ENCODE measurements around the gene TPP1. TPM values are rescaled to one million over a fixed set of nuclear protein-coding genes. Genes with fewer than 3 reads are reported as not detected.
A peak's percentile ranks its signal among the peaks of the same experiment; 100 is the strongest.

TPP1 gene
- total RNA-seq, 2 experiments from 2014 or later, result 90.1 to 105 TPM

DNA sequence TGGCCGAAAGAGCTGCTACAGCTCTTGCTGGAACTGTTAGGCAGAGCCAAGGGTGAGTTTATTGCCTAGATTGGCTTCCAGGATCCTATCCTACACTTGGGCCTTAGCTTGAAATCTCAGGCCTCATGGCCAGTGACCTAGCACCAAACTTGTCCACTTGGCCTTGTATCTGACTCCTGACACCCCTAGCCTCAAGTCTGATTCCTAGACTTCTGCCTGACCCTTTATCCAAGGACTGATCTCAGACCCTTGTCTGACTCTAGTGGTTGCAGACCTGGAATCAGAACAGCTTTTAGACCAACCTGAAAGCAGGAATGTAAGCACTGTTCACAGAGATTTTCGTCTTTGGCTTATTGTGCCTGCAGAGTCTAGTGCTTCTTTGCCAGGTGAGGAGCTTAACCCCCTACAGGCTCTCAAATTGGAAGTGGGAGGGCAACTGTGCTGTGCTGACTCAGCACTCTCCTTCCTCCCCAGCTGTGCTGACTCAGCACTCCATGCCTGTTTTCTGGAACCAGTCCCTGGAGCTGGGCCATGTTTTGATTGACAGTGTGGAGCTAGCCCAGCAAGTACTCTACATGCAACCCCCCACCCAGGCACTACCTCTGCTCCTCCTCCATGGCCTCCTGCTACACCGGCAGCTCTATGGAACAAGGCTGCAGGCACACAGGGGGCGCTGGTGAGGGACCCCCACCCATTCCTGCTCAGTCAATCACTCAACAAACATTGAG is 50.9 kb downstream of the TPP1 start:
- H3K36me3 Mint-ChIP-seq (ENCODE audit: low read depth), result peaks cover 6% of the 10 kb centered on the region
- no peaks in the 10 kb centered on the region for H3K9me3 Mint-ChIP-seq
- POLR2A ChIA-PET, result no interaction called here
- CTCF ChIA-PET, result interaction anchor here (1.4 kb wide), 1 partner anchor 12 kb away, joined by 3 read pairs; no protein-coding TSS in a partner anchor
- peaks cover 1% of the 10 kb centered on the region for H3K4me1 Mint-ChIP-seq
- no peak overlapping the region for H3K4me3 Mint-ChIP-seq
- DNase-seq, result no peak
- no peak overlapping the region for H3K27ac Mint-ChIP-seq
- no peaks in the 10 kb centered on the region for H3K27me3 Mint-ChIP-seq

- ChIA-PET POLR2A (no interaction called here), CTCF (no interaction called here)
- Mint-ChIP-seq H3K4me3 (no peak overlapping the region), H3K9me3 (no peaks in the 10 kb centered on the region), H3K27ac (no peak overlapping the region), H3K36me3 (ENCODE audit: low read depth) (peaks cover 3% of the 10 kb centered on the region), H3K4me1 (peaks cover 1% of the 10 kb centered on the region), H3K27me3 (no peaks in the 10 kb centered on the region)
- no peak for DNase-seq
Observed at GRCh38 chr11:6567371-6567745, 51.9 kb downstream of the TPP1 start.

GRCh38 chr11:6566704-6567370 is 52.4 kb downstream of the TPP1 start:
- Mint-ChIP-seq H3K27ac (no peak overlapping the region), H3K4me1 (peaks cover 1% of the 10 kb centered on the region), H3K36me3 (ENCODE audit: low read depth) (peaks cover 3% of the 10 kb centered on the region), H3K27me3 (no peaks in the 10 kb centered on the region), H3K9me3 (no peaks in the 10 kb centered on the region), H3K4me3 (no peak overlapping the region)
- ChIA-PET POLR2A (no interaction called here), CTCF (no interaction called here)
- DNase-seq, result no peak

- Mint-ChIP-seq H3K36me3 (ENCODE audit: low read depth) (peaks cover 3% of the 10 kb centered on the region), H3K27ac (no peak overlapping the region), H3K9me3 (no peaks in the 10 kb centered on the region), H3K4me3 (no peak overlapping the region), H3K4me1 (peaks cover 1% of the 10 kb centered on the region), H3K27me3 (no peaks in the 10 kb centered on the region)
- DNase-seq, result peak; percentile 1
- POLR2A ChIA-PET, result no interaction called here
- CTCF ChIA-PET, result no interaction called here
Observed at GRCh38 chr11:6565988-6566703, 53.1 kb downstream of the TPP1 start.

GRCh38 chr11:6565325-6565724 is 53.9 kb downstream of the TPP1 start:
- H3K9me3 Mint-ChIP-seq, result no peaks in the 10 kb centered on the region

GRCh38 chr11:6563667-6564066 is 55.6 kb downstream of the TPP1 start:
- no peak overlapping the region for H3K4me3 Mint-ChIP-seq
- no peak overlapping the region for H3K27ac Mint-ChIP-seq
- CTCF ChIA-PET, result interaction anchor here (0.8 to 1.2 kb wide), 6 partner anchors 12 to 183 kb away, joined by 3 to 4 read pairs (median 3); partner anchors contain the start of gene TAF10
- H3K36me3 Mint-ChIP-seq (ENCODE audit: low read depth), result peaks cover 3% of the 10 kb centered on the region
- no peaks in the 10 kb centered on the region for H3K27me3 Mint-ChIP-seq
- POLR2A ChIA-PET, result no interaction called here
- no peaks in the 10 kb centered on the region for H3K9me3 Mint-ChIP-seq
- no peaks in the 10 kb centered on the region for H3K4me1 Mint-ChIP-seq
- no peak for DNase-seq

More at GRCh38 chr11:6565325-6565724, 53.9 kb downstream of the TPP1 start:
- H3K4me1 Mint-ChIP-seq, result peaks cover 1% of the 10 kb centered on the region
- ChIA-PET POLR2A (interaction anchor here (0.7 kb wide), 1 partner anchor 104 kb away, joined by 3 read pairs; no protein-coding TSS in a partner anchor), CTCF (no interaction called here)
- H3K27ac Mint-ChIP-seq, result no peak overlapping the region
- DNase-seq, result no peak
- peaks cover 3% of the 10 kb centered on the region for H3K36me3 Mint-ChIP-seq (ENCODE audit: low read depth)
- no peaks in the 10 kb centered on the region for H3K27me3 Mint-ChIP-seq
- H3K4me3 Mint-ChIP-seq, result no peak overlapping the region

- Mint-ChIP-seq H3K36me3 (ENCODE audit: low read depth) (peaks cover 2% of the 10 kb centered on the region), H3K27ac (no peak overlapping the region), H3K27me3 (no peaks in the 10 kb centered on the region), H3K4me3 (no peak overlapping the region), H3K9me3 (no peaks in the 10 kb centered on the region), H3K4me1 (no peaks in the 10 kb centered on the region)
- POLR2A ChIA-PET, result no interaction called here
- CTCF ChIA-PET, result interaction anchor here (0.8 to 1.2 kb wide), 6 partner anchors 12 to 184 kb away, joined by 3 to 4 read pairs (median 3); partner anchors contain the start of gene TAF10
- DNase-seq, result no peak
Observed at GRCh38 chr11:6563121-6563619, 56.1 kb downstream of the TPP1 start.

Other genes starting within 250 kb of the TPP1 start
- 10 to 100 TPM; 46.1 to 53.6 TPM for gene SMPD1, start 228.9 kb downstream of the TPP1 start, total RNA-seq
- gene APBB1, start 200.3 kb downstream of the TPP1 start, total RNA-seq, result 10 to 100 TPM; 58.2 to 61.3 TPM
- gene HPX, start 178.4 kb downstream of the TPP1 start, total RNA-seq, result under 1 TPM in 1 of 2 experiments, not detected in 1; 0.35 TPM
- gene TRIM3, start 145.5 kb downstream of the TPP1 start, total RNA-seq, result 1 to 10 TPM; 6.8 to 8.4 TPM
- 10 to 100 TPM; 39.0 to 40.6 TPM for gene ARFIP2, start 138.1 kb downstream of the TPP1 start, total RNA-seq
- gene TIMM10B, start 137.9 kb downstream of the TPP1 start, total RNA-seq, result 10 to 100 TPM; 25.6 to 27.0 TPM
- gene DNHD1, start 122.1 kb downstream of the TPP1 start, total RNA-seq, result 10 to 100 TPM; 15.8 to 18.0 TPM
- gene RRP8, start 15.8 kb downstream of the TPP1 start, total RNA-seq, result 10 to 100 TPM; 23.0 to 27.1 TPM
- gene ILK, start 15.6 kb downstream of the TPP1 start, total RNA-seq, result 100 to 1,000 TPM; 155 to 163 TPM
- gene TAF10, start 7.2 kb downstream of the TPP1 start, total RNA-seq, result 100 to 1,000 TPM; 138 to 156 TPM
- under 1 TPM; 0.35 to 0.40 TPM for gene DCHS1, start 36.4 kb upstream of the TPP1 start, total RNA-seq
- gene MRPL17, start 63.9 kb upstream of the TPP1 start, total RNA-seq, result 10 to 100 TPM; 50.0 to 56.0 TPM
- gene OR2AG2, start 152.6 kb upstream of the TPP1 start, total RNA-seq, result not detected
- gene OR2AG1, start 163.6 kb upstream of the TPP1 start, total RNA-seq, result not detected
- gene OR6A2, start 180.3 kb upstream of the TPP1 start, total RNA-seq, result not detected
- not detected for gene OR10A5, start 226.3 kb upstream of the TPP1 start, total RNA-seq
- not detected for gene OR10A2, start 243.6 kb upstream of the TPP1 start, total RNA-seq

Data from activated CD4-positive, alpha-beta T cell treated with anti-CD3 and anti-CD28 coated beads, Interleukin-2, amount 10 ng/mL, durations not matched to agents 7 days and 5 days (primary cell).